WI38 (cell line): ENCODE measurements around the gene FCER1G.
A peak's percentile ranks its signal among the peaks of the same experiment; 100 is the strongest.
"Not testable (repeated sequence)": the region's sequence is repeated elsewhere in the genome, so short reads cannot be mapped to it uniquely, and the experiment has no call there.

Source experiments
- H3K4me3 ChIP-seq: 2 replicates; pipeline ENCODE4 v1.5.1; 2011; ENCODE audit warnings: low read depth, mild to moderate bottlenecking, control low read depth, low read length
- TF ChIP-seq, protein P1 (sequence below): IDR thresholded peaks from 2 replicates; pipeline ENCODE4 v1.5.1; 2012; ENCODE audit warnings: low read depth, mild to moderate bottlenecking, control low read depth, low read length

Gene FCER1G

DNA sequence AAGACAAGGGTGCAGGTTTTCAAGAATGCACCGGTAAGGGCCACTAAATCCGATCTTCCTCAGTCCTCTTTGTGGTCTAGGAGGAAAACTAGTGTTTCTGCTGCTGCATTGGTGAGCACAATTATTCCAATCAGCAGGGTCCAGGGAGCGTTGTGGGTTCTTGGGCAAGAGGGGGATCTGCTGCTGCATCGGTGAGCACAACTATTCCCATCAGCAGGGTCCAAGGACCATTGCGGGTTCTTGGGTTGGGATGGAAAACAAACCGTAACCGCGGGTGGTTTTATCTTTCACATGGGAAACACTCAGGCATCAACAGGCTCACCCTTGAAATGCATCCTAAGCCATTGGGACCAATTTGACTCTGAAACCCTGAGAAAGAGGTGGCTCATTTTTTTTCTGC is 36.5 kb downstream of the FCER1G start:
- TF ChIP-seq, protein P1, sequence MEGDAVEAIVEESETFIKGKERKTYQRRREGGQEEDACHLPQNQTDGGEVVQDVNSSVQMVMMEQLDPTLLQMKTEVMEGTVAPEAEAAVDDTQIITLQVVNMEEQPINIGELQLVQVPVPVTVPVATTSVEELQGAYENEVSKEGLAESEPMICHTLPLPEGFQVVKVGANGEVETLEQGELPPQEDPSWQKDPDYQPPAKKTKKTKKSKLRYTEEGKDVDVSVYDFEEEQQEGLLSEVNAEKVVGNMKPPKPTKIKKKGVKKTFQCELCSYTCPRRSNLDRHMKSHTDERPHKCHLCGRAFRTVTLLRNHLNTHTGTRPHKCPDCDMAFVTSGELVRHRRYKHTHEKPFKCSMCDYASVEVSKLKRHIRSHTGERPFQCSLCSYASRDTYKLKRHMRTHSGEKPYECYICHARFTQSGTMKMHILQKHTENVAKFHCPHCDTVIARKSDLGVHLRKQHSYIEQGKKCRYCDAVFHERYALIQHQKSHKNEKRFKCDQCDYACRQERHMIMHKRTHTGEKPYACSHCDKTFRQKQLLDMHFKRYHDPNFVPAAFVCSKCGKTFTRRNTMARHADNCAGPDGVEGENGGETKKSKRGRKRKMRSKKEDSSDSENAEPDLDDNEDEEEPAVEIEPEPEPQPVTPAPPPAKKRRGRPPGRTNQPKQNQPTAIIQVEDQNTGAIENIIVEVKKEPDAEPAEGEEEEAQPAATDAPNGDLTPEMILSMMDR: no peak
- no peak overlapping the region for H3K4me3 ChIP-seq

DNA sequence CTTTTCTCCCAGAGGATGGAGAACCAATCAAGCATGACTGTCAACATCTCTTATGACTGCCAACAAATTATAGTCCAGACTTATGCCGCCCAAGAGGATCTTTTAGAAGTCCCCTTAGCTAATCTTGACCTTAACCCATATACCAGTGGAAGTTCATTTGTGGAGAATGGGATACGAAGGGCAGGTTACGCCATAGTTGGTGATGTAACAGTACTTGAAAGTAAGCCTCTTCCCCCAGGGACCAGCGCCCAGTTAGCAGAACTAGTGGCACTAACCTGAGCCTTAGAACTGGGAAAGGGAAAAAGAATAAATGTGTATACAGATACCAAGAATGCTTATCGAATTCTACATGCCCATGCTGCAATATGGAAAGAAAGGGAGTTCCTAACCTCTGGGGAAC is 40.2 kb downstream of the FCER1G start:
- not testable (repeated sequence) for H3K4me3 ChIP-seq

DNA sequence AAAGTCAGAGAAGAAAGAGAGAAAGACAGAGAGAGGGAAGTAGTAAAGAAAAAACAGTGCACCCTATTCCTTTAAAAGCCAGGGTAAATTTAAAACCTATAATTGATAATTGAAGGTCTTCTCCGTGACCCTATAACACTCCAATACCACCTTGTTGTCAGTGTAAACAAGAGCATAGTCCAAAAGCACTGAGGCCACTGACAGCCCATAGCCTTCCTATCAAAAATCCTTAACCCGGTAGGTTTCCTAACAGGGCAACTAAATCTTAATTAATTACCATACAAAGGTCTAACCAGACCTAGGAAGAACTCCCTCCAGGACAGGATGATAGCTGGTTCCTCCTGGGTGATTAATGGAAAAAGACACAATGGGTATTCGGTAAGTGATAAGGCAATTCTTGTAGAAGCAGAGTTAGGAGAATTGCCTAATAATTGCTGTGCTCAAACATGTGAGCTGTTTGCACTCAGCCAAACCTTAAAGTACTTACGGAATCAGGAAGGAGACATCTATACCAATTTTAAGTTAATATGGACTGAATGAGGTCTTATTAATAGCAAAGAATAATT is 40.9 kb downstream of the FCER1G start:
- H3K4me3 ChIP-seq: not testable (repeated sequence)

DNA sequence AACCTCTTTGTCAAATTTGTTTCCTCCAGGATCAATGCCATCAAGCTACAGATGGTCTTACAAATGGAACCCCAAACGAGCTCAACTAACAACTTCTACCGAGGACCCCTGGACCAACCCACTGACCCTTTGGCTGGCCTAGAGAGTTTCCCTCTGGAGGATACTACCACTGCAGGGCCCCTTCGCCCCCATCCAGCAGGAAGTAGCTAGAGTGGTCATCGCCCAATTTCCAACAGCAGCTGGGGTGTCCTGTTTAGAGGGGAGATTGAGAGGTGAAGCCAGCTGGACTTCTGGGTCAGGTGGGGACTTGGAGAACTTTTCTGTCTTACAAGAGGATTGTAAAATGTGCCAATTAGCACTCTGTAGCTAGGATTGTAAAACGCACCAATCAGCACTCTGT is 42.0 kb downstream of the FCER1G start:
- H3K4me3 ChIP-seq: not testable (repeated sequence)

DNA sequence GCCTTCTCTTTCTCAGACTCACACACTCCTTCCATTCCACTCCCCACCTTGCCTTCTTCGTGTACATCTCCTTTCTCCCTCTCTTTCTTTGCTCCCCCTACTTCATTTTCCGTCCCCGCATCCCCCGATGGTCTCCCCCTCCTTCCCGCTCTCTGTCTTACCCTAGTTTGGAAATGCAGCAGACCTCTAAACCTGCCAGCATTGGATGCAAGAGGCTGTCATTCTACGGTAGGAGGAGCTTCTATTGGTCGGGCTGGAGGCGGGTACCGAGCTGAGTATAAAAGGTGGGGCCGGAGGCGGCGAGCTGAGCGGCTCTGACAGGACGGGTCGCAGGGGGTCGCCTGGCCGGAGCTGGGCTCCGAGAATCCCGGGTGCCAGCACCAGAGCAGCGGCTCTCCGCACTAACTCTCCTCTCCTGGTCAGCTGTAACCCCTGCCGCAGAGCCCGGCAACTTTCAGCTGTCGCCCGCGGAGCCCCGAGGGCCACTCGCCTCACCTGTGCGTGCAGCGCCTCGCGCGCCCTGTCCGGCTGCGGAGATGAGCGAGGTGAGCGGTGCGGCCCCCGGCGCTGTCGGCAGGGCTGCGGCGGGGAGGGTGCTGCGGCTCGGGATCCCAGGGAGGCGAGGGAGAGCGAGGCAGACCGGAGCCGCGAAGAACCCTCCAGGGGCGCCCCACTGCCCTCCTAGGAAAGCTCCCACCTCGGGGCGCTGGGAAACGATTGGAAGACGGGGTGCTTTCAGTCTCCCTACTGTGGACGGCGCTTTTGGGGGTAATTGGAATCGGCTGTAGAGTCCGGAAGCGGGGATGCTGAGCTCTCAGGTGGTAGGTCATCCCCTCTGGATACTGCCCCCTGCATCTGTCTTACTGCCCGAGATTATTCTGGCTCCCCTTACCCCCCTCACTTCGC is 43.6 kb downstream of the FCER1G start, which contains the start of gene PCP4L1:
TSS of gene PCP4L1 (plus strand) at position 307 of the 906 bp plus-strand sequence. CDS start at position 537, 230 bp downstream.
- TF ChIP-seq, protein P1: no peak
- 0 out of 2 replicates have a peak within 1 kb of the TSS, but pooled peaks have one; percentile 14 for H3K4me3 ChIP-seq

DNA sequence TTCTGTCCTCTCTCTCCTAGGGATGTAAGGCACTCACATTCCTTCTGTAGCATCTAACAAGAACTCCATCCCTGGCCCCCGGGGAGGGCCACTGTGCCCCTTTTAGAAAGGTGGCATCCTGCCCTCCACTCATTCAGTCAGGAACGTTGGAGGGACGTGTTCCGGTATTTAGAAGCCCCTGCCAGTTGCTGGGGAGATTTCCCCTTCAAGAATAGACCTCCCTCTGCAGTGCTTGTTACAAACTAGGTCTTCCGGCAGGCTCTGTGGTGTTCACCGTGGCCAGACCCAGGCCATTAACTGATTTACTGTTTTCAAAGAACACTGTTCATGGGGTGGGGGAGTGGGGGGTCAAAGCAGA is 44.2 kb downstream of the FCER1G start:
- TF ChIP-seq, protein P1: no peak

DNA sequence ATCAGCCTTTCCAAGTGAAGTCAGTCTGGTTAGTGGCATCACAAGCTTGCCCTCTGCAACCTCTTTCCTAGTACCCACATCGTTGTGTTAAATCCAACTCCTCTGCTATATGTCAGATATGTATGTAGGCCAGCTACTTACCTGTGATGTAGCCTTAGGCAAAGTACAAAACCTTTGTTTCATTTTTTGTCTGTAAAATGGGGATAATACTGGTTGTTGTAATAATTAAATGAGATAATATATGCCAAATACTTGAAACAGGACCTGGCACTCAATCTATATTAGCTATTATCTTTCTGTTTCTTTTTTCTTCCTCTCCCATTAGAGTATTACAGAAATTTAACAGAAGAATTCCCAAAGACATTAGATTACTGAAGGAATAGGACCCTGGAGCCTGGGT is 44.7 kb downstream of the FCER1G start:
- no peak overlapping the region for H3K4me3 ChIP-seq
- TF ChIP-seq, protein P1: no peak

More for the DNA sequence above, 44.2 kb downstream of the FCER1G start:
- no peak overlapping the region for H3K4me3 ChIP-seq

DNA sequence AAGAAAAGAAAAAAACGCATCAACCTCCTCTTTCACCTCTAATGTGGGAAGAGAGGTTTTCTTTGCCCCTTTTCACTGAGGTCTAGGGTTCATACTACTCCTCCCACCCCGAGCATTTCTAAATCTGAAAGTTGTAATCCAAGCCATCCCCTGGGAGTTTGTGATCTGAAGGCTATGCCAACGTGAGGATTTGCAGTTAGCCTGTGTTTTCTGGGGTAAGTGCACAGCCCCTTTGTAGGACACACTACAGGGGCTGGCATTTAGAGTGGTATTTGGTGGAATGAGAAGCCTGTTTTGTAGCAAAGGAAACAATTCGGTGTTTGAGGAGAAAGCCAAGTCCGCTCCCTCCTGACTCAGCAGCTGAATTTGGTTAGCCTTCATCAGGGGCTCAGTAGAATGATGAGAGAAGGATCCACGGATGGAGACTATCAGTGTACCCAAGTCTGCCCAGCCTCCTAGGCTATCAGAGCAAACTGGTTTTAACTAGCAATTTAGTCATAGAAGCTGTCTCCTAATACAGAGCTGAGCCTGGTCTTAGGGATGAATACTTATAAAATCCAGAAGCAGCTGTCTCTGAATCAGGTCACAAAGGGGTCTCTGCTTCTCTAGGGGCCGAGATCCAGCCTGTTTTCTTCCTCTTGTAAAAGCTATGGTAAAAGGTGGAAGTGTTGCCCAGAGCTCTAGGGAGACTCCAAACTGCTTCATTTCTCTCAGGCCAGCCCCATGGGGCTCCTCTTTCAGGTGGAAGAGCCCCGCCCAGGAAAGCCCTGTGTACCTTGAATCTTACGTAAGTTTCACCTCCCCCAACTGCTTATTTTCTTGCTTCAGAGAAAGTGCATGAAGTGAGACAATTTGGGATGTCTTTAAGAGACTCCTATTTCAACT is 45.5 kb downstream of the FCER1G start:
- TF ChIP-seq, protein P1: no peak
- no peak overlapping the region for H3K4me3 ChIP-seq
